Thyroid gland (tissue), 4 donors: Measurements from ENCODE around the gene TBX21. TPM values are rescaled to one million over a fixed set of nuclear protein-coding genes. Genes with fewer than 3 reads are reported as not detected.

Experiments used
- DNase-seq, 2 donors: peaks; one replicate each; pipeline ENCODE4 v3.0.0-alpha.2; 2019
- H3K27ac ChIP-seq, 3 donors: fragments of 200-600 bp; sonication (generic); 1 replicate in 2 of 3; 2 replicates in 1 of 3; pipeline ENCODE4 v1.5.1; 2016 to 2019; ENCODE audit warnings: mild to moderate bottlenecking in 1 of 3, moderate library complexity in 1 of 3
- H3K27me3 ChIP-seq: fragments of 200-600 bp; sonication (generic); one replicate; pipeline ENCODE4 v1.5.1; 2019
- H3K36me3 ChIP-seq, 2 donors: fragments of 200-600 bp; sonication (generic); one replicate each; pipeline ENCODE4 v1.5.1; 2016 to 2019
- H3K4me1 ChIP-seq, 2 donors: fragments of 200-600 bp; sonication (generic); one replicate each; pipeline ENCODE4 v1.5.1; 2017 to 2019
- H3K4me3 ChIP-seq, 3 donors: fragments of 200-600 bp; sonication (generic); replicated peaks in 1 of 3; 1 replicate in 2 of 3; 2 replicates in 1 of 3; pipeline ENCODE4 v1.5.1; 2016; ENCODE audit warnings: mild to moderate bottlenecking in 1 of 3
- H3K9me3 ChIP-seq: fragments of 200-600 bp; sonication (generic); one replicate; pipeline ENCODE4 v1.5.1; 2017
- CTCF ChIP-seq, 6 experiments: fragments of 200-600 bp in 3 of 6; fragments of 450-650 bp in 3 of 6; sonication (generic) in 3 of 6; IDR thresholded peaks; one replicate each; pipeline ENCODE4 v1.5.1; 2016 to 2019; ENCODE audit warnings: antibody characterized with exemption in 6 of 6, mild to moderate bottlenecking in 2 of 6, inconsistent platforms in 1 of 6, moderate library complexity in 1 of 6
- POLR2A ChIP-seq, 2 donors: fragments of 450-650 bp; IDR thresholded peaks; one replicate each; pipeline ENCODE4 v1.6.1; 2017; ENCODE audit warnings: antibody characterized with exemption in 2 of 2, mild to moderate bottlenecking in 2 of 2, moderate library complexity in 1 of 2
- WGBS, 2 donors: methylation state at CpG; one replicate each; pipeline ENCODE4 v1.1.5; 2017; 5-methylcytosine and 5-hydroxymethylcytosine counted together
- intact Hi-C: fragments of 100-400 bp; cut with DNase I; formaldehyde crosslinking; loops from one replicate; pipeline ENCODE4 v1.15.1; 2023
- total RNA-seq, 4 donors: library from RNA; depleted of rRNA; stranded (reverse); fragments of >200 nt; gene quantifications; one replicate each; pipeline ENCODE4 v1.2.3, GENCODE V29; 2016

TBX21 gene
- total RNA-seq, 4 donors from 2014 or later: 0.40 to 2.9 (median 0.87) TPM

- intact Hi-C loops: loop anchor here (10.0 kb wide), 1 partner anchor 199 kb away; the partner anchor contains the start of gene SP2
- WGBS, 2 donors: 36 to 52% methylated on average over 34 to 37 of the region's 47 CpGs
- peak overlapping the region in 2 of 3 donors; percentile 74 to 92 for H3K4me3 ChIP-seq
- peaks cover 14 to 17% of the 10 kb centered on the region in 2 donors for H3K4me1 ChIP-seq
- H3K27me3 ChIP-seq: no peaks in the 10 kb centered on the region
- DNase-seq: peak; percentile 14 to 26
- H3K9me3 ChIP-seq: no peaks in the 10 kb centered on the region
- peaks cover 0 to 3% of the 10 kb centered on the region in 2 donors for H3K36me3 ChIP-seq
- TF ChIP-seq CTCF (IDR thresholded peaks at IDR 0.05): no peak
- no peak for TF ChIP-seq POLR2A (IDR thresholded peaks at IDR 0.05)
- H3K27ac ChIP-seq: peak overlapping the region; percentile 85 to 90 (median 88)
Observed at GRCh38 chr17:47695429-47696376, 37.3 kb upstream of the TBX21 start.

- Histone ChIP-seq H3K9me3 (no peaks in the 10 kb centered on the region), H3K27me3 (no peaks in the 10 kb centered on the region), H3K36me3 (peaks cover 0 to 3% of the 10 kb centered on the region in 2 donors), H3K4me3 (no peak overlapping the region), H3K4me1 (peaks cover 14 to 17% of the 10 kb centered on the region in 2 donors), H3K27ac (no peak overlapping the region)
- WGBS, 2 donors: 82 to 84% methylated on average over 9 of the region's 11 CpGs
- DNase-seq: no peak
- TF ChIP-seq POLR2A (IDR thresholded peaks at IDR 0.05) (no peak), CTCF (IDR thresholded peaks at IDR 0.05) (no peak)
- intact Hi-C loops: loop anchor here (10.0 kb wide), 1 partner anchor 198 kb away; the partner anchor contains the start of gene SP2
Observed at GRCh38 chr17:47696717-47697642, 36.1 kb upstream of the TBX21 start.

- DNase-seq: no peak
- H3K4me1 ChIP-seq: peaks cover 9 to 11% of the 10 kb centered on the region in 2 donors
- TF ChIP-seq POLR2A (IDR thresholded peaks at IDR 0.05) (no peak), CTCF (IDR thresholded peaks at IDR 0.05) (no peak)
- 80 to 93% methylated on average over 5 to 8 of the region's 9 CpGs for WGBS, 2 donors
- no peaks in the 10 kb centered on the region for H3K27me3 ChIP-seq
- peaks cover 0 to 3% of the 10 kb centered on the region in 2 donors for H3K36me3 ChIP-seq
- intact Hi-C loops: loop anchor here (10.0 kb wide), 1 partner anchor 197 kb away; the partner anchor contains the start of gene SP2
- H3K4me3 ChIP-seq: no peak overlapping the region
- H3K27ac ChIP-seq: no peak overlapping the region
- no peaks in the 10 kb centered on the region for H3K9me3 ChIP-seq
Observed at GRCh38 chr17:47697906-47698711, 34.9 kb upstream of the TBX21 start.

GRCh38 chr17:47698749-47699535, 34.1 kb upstream of the TBX21 start:
- Histone ChIP-seq H3K4me1 (peaks cover 7% of the 10 kb centered on the region in 2 donors), H3K9me3 (no peaks in the 10 kb centered on the region), H3K27ac (no peak overlapping the region), H3K4me3 (no peak overlapping the region), H3K36me3 (peaks cover 0 to 3% of the 10 kb centered on the region in 2 donors), H3K27me3 (no peaks in the 10 kb centered on the region)
- peak; percentile 51 to 57 for DNase-seq
- intact Hi-C loops: loop anchor here (10.0 kb wide), 1 partner anchor 196 kb away; the partner anchor contains the start of gene SP2
- 63 to 68% methylated on average over 24 to 25 of the region's 25 CpGs for WGBS, 2 donors
- TF ChIP-seq CTCF (IDR thresholded peaks at IDR 0.05) (peak; percentile 53 to 97 (median 86)), POLR2A (IDR thresholded peaks at IDR 0.05) (no peak)
